Measurements from ENCODE around the gene LMNTD2. TPM values are rescaled to one million over a fixed set of nuclear protein-coding genes. Genes with fewer than 3 reads are reported as not detected.

LMNTD2 gene
- total RNA-seq, 1 donor, result 1.6 TPM

- no peak for DNase-seq (ENCODE audit: low read depth in 2 of 3, low spot score in 2 of 3)
Measured at GRCh38 chr11:569158-569885, 8.8 kb upstream of the LMNTD2 start.

DNA sequence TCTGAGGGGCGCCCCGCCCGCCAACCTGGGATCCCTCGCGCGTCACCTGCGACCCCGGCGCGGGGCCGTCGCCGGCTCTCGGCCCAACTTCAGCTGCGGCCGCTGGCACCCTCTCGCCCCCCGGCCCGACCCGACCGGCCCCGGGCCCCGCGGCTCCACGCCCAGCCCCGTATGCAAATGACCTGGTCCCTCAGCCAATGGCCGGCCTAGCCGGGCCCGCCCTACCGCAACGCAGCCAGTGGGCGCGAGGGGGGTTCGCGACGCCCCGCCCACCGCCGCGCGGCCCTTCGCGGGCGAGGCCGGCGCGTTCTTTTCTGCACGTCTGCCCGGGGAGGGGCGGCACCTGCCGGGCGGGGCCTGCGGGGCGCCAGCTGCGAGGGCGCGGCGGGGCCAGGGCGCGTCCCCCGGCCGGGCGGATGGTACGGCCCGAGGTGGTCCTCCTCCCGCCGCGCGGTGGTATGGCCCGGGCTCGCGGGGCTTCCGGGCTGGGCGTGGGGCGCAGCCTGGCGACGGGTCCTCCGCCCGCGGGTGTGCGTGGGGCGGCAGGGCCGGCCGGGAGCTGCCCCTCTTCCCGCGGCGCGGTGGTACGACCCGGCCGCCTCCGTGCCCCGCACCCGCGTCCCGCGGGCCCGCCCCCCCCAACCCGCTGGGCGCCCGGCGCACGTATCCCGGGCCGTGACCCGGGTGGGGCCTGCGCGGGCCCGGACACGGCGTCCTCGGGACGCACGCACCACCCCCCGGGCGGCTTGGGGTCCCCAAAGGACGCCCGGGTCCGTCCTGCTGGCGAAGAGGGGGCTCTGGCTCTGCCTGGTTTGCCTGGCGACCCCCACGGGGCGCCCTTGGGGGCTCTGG lies 8.0 kb upstream of the LMNTD2 start:
- DNase-seq (ENCODE audit: low read depth in 2 of 3, low spot score in 2 of 3), result peak; percentile 81 to 95 (median 92)

GRCh38 chr11:567629-568292 lies 7.2 kb upstream of the LMNTD2 start:
- DNase-seq (ENCODE audit: low read depth in 2 of 3, low spot score in 2 of 3), result no peak

DNA sequence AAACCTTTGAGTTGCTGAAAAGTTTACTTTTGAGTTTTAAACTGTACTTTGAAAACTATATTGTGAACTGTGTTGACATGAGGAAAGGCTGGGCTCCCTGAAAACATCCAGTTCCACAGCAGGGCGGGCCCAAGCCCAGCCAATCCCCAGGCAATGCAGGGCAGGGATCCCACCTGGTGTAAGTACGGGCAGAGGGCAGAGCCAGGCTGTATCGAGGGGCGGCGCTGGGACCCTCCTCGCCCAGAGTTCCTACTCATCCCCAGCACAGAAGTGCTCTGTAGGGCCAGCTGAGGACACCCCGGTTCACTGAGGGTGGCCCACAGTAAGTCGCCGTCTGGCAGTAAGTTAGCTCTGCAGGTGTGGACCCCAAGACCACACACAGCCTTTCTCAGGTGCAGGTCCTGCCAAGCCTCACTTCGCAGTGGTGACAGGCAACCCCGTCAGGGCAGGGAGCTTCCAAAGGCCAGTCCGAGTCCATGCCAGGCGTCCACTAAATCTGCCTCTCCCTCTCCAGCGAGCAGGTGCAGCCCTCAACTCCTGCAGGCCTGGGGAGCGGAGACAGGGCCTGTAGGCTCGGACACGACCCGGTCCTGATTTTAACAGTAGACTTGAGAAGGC lies 6.6 kb upstream of the LMNTD2 start:
- DNase-seq (ENCODE audit: low read depth in 2 of 3, low spot score in 2 of 3), result no peak

DNA sequence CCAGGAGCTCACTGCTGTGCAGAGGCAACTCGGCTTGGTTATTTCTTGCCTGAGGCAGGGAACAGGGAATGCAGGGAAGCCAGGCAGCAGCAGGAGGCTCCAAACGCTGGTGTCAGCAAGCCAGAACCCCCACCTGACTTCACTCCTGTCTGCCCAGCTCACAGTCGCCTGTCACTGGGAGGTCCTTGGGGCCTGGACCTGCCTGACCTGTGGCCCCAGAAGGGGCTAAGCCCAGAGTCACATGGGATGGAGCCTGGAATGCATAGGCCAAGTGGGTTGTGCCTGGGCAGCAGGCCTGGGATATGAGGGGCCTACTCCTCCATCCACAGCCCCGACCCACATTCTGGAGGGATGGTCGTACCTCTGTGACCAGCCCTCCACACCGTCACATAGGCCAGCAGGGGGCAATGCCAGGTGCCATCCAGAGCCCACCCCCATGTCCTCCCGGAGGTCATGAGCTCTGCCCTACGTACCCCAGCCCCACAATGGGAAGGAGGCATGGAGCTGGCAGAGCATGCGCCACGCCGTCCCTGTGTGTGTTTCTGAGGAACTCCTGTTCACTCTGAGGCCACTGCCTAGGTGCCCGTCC lies 5.5 kb upstream of the LMNTD2 start:
- no peak for DNase-seq (ENCODE audit: low read depth in 2 of 3, low spot score in 2 of 3)

DNA sequence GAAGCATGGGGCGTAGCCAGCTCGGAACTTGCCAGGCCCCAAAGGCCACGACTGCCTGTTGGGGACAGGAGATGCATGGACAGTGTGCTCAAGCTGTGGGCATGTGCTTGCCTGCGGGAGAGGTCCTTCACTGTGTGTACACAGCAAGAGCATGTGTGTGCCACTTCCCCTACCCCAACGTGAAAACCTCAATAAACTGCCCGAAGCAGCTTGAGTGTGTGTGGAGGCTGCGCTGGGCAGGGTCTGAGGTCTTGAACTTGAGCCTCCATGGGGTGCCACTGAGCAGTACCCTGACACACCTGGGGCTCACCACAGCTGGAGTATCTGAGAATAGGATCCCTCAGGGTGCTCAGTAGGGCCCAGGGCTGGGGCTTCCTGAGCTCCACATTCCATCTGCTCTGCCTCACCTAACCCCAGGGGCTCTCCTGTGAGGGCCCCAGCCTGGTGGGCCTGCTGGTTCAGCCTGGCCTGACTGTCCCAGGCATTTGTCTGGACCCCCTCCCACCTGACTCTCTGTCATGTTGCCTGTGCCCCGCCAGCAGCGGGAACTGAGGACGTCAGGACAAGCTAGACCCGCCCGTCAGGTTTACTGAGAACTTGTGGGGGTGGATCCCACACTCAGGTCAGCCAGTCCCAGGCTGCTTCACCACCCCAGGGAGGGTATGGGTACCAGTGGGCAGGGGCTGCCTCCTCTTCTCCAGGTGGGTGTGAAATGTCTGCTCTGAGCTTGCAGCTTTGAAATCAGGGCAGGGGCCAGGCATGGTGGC lies 3.5 kb upstream of the LMNTD2 start:
- DNase-seq (ENCODE audit: low read depth in 2 of 3, low spot score in 2 of 3), result no peak

GRCh38 chr11:563066-563811 lies 2.7 kb upstream of the LMNTD2 start:
- DNase-seq (ENCODE audit: low read depth in 2 of 3, low spot score in 2 of 3), result no peak

DNA sequence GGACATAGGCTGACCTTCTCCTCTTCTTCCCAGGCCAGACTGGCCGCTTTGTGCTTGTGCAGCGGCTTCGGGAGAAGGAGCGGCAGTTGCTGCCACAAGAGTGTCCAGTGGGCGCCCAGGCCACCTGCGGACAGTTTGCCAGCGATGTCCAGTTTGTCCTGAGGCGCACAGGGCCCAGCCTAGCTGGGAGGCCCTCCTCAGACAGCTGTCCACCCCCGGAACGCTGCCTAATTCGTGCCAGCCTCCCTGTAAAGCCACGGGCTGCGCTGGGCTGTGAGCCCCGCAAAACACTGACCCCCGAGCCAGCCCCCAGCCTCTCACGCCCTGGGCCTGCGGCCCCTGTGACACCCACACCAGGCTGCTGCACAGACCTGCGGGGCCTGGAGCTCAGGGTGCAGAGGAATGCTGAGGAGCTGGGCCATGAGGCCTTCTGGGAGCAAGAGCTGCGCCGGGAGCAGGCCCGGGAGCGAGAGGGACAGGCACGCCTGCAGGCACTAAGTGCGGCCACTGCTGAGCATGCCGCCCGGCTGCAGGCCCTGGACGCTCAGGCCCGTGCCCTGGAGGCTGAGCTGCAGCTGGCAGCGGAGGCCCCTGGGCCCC lies 1.6 kb upstream of the LMNTD2 start:
- DNase-seq (ENCODE audit: low read depth in 2 of 3, low spot score in 2 of 3), result no peak

- DNase-seq (ENCODE audit: low read depth in 2 of 3, low spot score in 2 of 3), result no peak
Measured at GRCh38 chr11:561148-562003, 838 bp upstream of the LMNTD2 start.

- DNase-seq (ENCODE audit: low read depth in 2 of 3, low spot score in 2 of 3), result no peak
Measured at GRCh38 chr11:559712-560304, 730 bp downstream of the LMNTD2 start.

DNA sequence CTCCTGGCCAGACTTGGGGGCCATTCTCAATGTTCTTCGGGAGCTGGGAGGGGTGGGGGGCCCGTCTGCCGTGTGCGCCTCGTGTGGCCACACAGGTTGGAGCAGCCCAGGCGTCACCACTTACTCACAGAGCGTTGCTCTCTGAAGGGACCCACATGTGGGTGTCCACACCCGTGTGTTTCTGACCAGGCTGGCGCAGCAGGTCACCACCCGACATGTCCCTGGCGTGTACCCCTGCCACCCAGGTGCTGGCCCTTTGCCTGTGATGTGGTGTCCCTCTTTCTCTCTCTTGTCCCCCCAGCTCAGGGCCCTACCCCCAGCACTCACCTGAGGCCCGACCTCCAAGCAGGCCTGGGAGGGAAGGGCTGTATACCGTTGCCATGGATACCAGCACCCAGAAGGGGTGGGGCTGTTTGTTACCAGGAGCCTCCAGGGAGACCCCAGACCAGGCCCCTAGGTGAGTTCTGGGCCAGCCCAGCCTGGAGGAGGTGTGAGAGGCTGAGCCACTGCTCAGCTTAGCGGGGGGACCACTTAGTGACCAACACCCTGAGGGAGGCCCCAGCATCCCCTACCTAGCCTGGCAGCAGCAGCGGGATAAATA lies 1.4 kb downstream of the LMNTD2 start:
- DNase-seq (ENCODE audit: low read depth in 2 of 3, low spot score in 2 of 3), result no peak

GRCh38 chr11:558503-558902 lies 2.0 kb downstream of the LMNTD2 start:
- no peak for DNase-seq (ENCODE audit: low read depth in 2 of 3, low spot score in 2 of 3)

DNA sequence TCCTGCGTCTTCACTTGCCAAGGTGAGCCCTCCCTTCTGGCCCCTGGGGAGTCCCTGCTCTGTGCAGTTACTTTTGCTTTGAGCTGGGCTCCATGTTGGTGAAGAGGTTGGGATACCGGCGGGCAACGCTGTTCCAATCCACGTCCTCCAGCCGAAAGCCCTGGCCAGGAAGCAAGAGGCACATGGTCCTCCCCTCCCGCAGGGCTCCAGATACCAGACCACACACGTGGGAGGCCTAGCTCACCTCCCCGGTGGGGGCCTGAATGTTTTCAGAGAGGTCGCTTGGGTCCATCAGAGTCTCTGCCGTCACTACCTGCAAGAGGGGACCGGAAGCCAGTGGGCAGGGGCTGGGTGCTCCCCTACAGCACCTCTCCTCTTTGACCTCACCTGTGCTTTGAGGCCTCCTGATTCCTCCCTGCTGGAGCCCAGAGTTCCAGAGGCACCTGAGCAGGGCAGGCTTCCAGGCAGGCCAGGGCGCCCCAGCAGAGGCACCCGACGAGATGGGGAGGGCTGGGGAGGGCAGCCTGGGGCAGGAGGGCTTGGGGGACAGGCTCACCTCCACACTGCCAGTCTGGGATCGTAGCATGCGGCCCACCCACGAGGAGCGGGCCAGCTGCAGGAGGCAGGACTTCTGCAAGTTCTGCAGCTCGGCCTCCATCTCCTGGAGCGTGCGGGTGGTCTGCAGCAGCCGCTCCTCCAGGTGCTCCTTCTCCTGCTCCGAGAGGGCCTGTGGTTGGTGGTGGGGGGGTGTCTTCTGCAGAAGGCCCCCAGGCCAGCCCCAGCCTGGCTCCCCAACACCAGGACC lies 3.0 kb downstream of the LMNTD2 start:
- no peak for DNase-seq (ENCODE audit: low read depth in 2 of 3, low spot score in 2 of 3)

GRCh38 chr11:556662-557256 lies 3.8 kb downstream of the LMNTD2 start:
- no peak for DNase-seq (ENCODE audit: low read depth in 2 of 3, low spot score in 2 of 3)

- DNase-seq (ENCODE audit: low read depth in 2 of 3, low spot score in 2 of 3), result no peak
Measured at GRCh38 chr11:555780-556661, 4.5 kb downstream of the LMNTD2 start.
